ENCODE results near the gene SWSAP1. TPM values are rescaled to one million over a fixed set of nuclear protein-coding genes. Genes with fewer than 3 reads are reported as not detected.

Gene SWSAP1, protein sequence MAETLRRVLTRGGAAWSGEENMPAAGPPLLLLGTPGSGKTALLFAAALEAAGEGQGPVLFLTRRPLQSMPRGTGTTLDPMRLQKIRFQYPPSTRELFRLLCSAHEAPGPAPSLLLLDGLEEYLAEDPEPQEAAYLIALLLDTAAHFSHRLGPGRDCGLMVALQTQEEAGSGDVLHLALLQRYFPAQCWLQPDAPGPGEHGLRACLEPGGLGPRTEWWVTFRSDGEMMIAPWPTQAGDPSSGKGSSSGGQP
- 1.6 to 2.4 TPM (median 2.1 TPM) in 5 replicates for total RNA-seq (2022; extraction: Qiagen RNA extraction)

GRCh38 chr19:11374433-11375142 lies at the start of gene SWSAP1:
Gene SWSAP1, plus strand, starts transcription at chr19:11374666. Its CDS starts 15 bp downstream, at chr19:11374681.

DNA sequence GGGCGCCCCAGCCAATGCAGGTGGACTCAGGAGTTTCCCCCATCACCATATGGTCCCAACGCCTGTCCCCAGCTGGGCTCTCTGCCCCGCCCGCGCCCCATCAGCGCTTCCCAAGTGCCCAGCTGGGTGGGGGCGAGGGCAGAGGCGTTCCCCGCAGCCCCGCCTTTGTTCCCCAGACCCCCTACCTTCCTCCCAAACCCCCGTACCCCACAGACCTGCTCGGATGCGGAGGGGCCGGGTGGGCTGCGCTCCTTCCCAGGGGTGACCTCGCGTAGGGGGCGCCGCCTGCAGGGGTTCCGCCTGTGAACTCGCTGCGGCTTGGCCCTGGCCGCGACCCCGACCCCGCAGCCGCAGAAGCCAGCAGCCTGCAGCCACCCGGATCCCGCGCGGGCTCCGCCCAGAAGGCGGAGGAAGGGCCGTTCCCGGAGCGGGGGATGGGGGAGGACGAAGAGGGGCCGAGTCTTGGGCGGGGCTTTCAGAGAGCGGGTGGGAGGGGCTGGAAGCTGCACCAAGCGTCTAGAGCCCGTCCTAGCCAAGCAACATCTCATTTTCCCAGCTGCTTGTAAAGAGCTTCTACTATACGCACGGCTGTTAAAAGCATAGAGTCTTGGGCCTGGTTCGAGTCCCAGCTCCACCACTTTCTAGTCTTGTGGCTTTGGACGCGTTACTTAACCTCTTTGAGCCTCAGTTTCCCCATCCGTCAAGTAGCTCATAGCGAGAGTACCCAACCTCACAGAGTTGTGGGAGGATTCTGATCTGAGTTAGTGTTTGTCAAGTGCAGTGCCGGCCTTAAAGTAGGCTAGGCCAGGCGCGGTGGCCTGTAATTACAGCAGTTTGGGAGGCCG lies 35.0 kb upstream of the SWSAP1 start, which contains the start of gene RAB3D:
TSS of gene RAB3D (minus strand) at position 404 of the 845 bp plus-strand sequence. CDS start 2,258 bp downstream, outside the sequence.

DNA sequence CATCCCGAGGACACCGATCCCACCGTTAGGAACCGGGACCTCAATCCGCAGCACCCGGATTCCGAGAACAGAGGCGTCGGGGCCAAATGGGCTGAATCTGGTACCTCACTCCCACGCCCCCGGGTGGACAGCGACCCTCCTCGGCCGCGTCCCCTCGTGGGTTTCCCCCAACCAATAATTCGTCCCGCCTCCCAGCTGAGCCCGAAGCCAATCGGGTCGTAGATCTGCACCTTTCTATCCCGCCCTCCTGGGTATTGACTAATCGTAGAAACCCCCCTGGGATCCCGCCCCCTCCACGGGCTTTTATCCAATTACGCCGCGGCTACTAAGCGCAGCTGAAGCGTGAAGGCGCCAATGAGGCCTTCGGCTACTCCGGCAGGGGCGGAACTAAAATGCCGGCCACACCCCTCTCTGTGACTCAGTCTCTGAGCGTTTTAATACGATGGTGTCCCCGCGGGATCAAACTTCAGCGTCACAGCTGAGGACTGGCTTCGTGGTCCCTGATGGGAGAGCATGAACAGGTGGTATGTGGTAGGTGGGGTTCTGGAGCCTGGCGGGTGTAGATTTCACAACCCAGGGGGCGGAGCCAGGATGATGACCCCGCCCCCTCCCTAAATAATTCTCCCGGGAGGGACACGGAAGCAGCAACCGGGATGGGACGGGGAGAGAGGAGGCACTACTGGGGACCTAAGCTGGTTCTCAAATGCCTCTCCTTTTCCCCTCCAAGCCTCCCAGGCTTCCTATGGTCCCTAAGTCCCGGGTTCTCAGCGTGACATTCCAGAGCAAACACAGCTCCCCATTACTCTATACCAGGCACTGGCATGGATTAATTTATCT lies 28.1 kb upstream of the SWSAP1 start, which contains the start of the genes CCDC159 and TMEM205:
TSS of gene CCDC159 (plus strand) at position 416 of the 837 bp plus-strand sequence. CDS start at position 504, 88 bp downstream.
TSS of gene TMEM205 (minus strand) at position 165 of the 837 bp plus-strand sequence. CDS start 649 bp downstream, outside the sequence.

DNA sequence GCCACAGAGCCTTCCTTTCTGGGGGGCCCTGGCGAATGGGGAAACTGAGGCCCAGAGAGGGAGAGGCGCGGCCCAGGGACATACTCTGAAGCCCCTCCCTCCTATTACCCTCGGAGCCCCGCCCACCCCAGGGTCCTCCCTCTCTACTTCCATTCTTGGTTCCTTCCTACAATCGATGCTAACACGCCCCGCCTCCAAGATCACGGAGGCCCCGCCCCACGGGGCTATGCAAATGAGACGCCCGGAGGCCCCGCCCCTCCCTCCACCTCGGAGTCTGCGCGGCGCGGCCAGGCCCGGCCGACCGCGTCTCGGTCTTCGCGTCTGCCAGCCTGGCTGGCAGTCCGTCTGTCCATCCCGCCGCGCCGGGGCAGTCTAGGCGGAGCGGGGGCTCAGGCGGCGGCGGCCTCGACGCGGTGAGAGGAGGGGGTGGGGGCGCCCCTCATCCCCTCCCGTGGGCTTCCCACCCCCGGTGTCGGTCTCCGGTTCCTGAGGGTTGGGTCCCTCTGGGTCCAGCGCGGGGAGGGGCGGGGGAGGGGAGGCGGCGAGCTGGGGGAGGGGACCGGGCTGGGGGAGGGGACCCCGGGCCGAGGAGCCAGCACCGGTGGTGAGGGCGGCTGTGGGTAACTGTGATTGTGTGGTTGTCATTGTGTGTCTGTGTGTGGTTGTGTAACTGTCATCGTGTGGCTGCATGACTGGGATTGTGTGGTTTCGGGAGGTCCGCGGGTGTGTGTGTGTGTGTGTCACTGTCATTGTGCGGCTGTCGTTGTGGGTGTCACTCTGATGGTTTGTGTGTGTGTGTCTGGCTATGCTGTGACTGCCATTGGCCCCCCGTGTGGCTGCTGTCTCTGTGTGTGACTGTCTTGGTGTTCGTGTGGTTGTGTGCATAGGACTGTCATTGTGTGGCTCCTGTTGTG lies 19.0 kb upstream of the SWSAP1 start, which contains the start of gene PLPPR2:
TSS of gene PLPPR2 (plus strand) at position 273 of the 914 bp plus-strand sequence. CDS start 2,242 bp downstream, outside the sequence.

DNA sequence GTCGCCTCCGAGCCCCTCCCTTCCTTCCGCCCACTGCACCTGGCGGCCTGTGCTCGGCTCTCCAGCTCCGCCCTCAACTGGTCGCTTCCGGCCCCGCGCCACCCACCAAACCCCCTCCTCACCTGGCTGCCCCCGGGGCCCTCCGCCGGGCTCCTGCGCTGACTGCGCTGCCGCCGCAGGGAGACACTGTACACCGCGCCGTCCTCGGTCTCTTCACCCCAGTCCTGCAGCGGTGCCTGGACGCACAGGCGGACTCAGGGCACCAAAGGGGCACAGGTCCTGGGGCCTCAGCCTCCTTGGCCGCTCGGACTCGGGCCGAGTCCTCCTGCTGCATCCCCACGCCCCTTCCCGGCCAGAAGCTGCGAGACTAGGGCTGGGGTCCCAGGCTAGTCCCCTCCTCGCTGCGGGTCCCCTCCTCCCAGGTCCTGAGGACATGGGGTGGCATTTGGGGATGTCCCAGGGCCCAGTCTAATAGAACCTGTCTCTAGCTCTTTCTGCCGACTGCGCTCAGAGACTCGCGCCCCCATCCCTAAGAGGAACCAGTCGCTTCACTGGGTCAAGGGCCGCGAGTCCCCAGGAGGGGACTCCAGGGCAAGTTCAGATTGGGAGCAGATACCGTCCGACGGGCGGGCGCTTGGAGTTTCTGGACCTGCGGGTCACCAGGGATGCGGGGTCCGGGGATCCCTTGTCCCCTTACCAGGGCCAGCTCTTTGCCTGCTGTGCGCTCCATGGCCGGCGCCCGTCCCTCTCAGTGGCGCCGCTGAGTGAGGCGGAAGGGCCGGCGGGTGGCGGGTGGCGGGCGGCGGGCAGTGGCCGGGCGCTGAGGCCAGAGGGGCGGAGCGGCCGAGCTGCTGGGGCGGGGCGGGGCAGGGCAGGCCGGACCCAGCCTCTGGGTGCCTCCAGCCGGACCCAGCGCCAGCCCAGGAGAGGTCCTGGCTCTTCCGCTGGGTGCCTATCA lies 44.4 kb downstream of the SWSAP1 start, which contains the start of gene RGL3:
TSS of gene RGL3 (minus strand) at position 766 of the 958 bp plus-strand sequence. CDS start at position 730, 36 bp downstream.

Other genes starting within 250 kb of the SWSAP1 start
- 11.2 to 17.3 TPM (median 15.3 TPM) in 5 replicates for gene SPC24, start 218.9 kb upstream of the SWSAP1 start, total RNA-seq (2022; extraction: Qiagen RNA extraction)
- 27.9 to 45.0 TPM (median 41.2 TPM) in 5 replicates for gene KANK2, start 177.1 kb upstream of the SWSAP1 start, total RNA-seq (2022; extraction: Qiagen RNA extraction)
- not detected in 5 replicates for gene ANGPTL8, start 135.0 kb upstream of the SWSAP1 start, total RNA-seq (2022; extraction: Qiagen RNA extraction)
- 7.6 to 10.7 TPM (median 8.8 TPM) in 5 replicates for gene DOCK6, start 112.1 kb upstream of the SWSAP1 start, total RNA-seq (2022; extraction: Qiagen RNA extraction)
- gene TSPAN16, start 78.5 kb upstream of the SWSAP1 start, total RNA-seq (2022; extraction: Qiagen RNA extraction): not detected in 5 replicates
- gene RAB3D, start 35.0 kb upstream of the SWSAP1 start, total RNA-seq (2022; extraction: Qiagen RNA extraction): 2.7 to 3.9 TPM (median 3.1 TPM) in 5 replicates
- 97.0 to 136 TPM (median 116 TPM) in 5 replicates for gene TMEM205, start 28.4 kb upstream of the SWSAP1 start, total RNA-seq (2022; extraction: Qiagen RNA extraction)
- 4.4 to 5.8 TPM (median 4.9 TPM) in 5 replicates for gene CCDC159, start 28.1 kb upstream of the SWSAP1 start, total RNA-seq (2022; extraction: Qiagen RNA extraction)
- gene PLPPR2, start 19.2 kb upstream of the SWSAP1 start, total RNA-seq (2022; extraction: Qiagen RNA extraction): 8.5 to 10.8 TPM (median 10.6 TPM) in 5 replicates
- gene EPOR, start 9.6 kb downstream of the SWSAP1 start, total RNA-seq (2022; extraction: Qiagen RNA extraction): 4.4 to 6.1 TPM (median 5.3 TPM) in 5 replicates
- 1.4 to 2.8 TPM (median 1.9 TPM) in 5 replicates for gene RGL3, start 44.6 kb downstream of the SWSAP1 start, total RNA-seq (2022; extraction: Qiagen RNA extraction)
- gene ODAD3, start 60.5 kb downstream of the SWSAP1 start, total RNA-seq (2022; extraction: Qiagen RNA extraction): 1.1 to 1.5 TPM (median 1.3 TPM) in 5 replicates
- 255 to 281 TPM (median 265 TPM) in 5 replicates for gene PRKCSH, start 61.0 kb downstream of the SWSAP1 start, total RNA-seq (2022; extraction: Qiagen RNA extraction)
- gene ELAVL3, start 106.4 kb downstream of the SWSAP1 start, total RNA-seq (2022; extraction: Qiagen RNA extraction): 0.02 to 0.10 TPM (median 0.05 TPM) in 5 replicates
- 3.7 to 5.6 TPM (median 5.0 TPM) in 5 replicates for gene ZNF653, start 131.2 kb downstream of the SWSAP1 start, total RNA-seq (2022; extraction: Qiagen RNA extraction)
- 26.6 to 34.8 TPM (median 33.6 TPM) in 5 replicates for gene ECSIT, start 154.5 kb downstream of the SWSAP1 start, total RNA-seq (2022; extraction: Qiagen RNA extraction)
- gene CNN1, start 164.2 kb downstream of the SWSAP1 start, total RNA-seq (2022; extraction: Qiagen RNA extraction): 0.30 to 0.52 TPM (median 0.46 TPM) in 5 replicates
- gene ELOF1, start 184.6 kb downstream of the SWSAP1 start, total RNA-seq (2022; extraction: Qiagen RNA extraction): 99.4 to 117 TPM (median 107 TPM) in 5 replicates
- gene ACP5, start 203.0 kb downstream of the SWSAP1 start, total RNA-seq (2022; extraction: Qiagen RNA extraction): 0.12 to 0.51 TPM (median 0.25 TPM) in 4 of 5 replicates, not detected in the other
- 2.7 to 5.4 TPM (median 3.6 TPM) in 5 replicates for gene ZNF627, start 222.8 kb downstream of the SWSAP1 start, total RNA-seq (2022; extraction: Qiagen RNA extraction)